ENCODE data around the gene MYT1.

The MYT1 gene

DNA sequence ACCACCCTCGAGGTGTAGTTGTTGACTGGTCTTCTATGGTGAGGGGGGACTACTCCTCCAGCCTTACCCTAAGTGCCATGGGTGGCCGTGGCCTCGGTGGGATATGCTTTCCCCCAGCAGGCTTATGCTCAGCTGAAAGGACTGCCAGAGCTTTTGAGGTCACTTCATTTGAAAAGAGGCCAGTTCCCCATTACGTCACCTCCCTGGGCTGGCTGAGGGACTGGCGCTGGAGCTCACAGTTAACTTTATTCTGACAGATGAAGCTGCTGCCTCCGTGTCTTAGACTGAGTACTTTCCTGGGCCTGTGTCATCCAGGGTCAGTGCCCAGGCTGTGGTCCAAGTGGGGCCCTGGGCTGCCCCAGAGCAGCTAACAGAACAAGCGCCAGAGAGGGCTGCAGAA is 48.5 kb downstream of the MYT1 start:
- DNase-seq (ENCODE audit: low read depth in 1 of 2, low spot score in 1 of 2), result no peak

DNA sequence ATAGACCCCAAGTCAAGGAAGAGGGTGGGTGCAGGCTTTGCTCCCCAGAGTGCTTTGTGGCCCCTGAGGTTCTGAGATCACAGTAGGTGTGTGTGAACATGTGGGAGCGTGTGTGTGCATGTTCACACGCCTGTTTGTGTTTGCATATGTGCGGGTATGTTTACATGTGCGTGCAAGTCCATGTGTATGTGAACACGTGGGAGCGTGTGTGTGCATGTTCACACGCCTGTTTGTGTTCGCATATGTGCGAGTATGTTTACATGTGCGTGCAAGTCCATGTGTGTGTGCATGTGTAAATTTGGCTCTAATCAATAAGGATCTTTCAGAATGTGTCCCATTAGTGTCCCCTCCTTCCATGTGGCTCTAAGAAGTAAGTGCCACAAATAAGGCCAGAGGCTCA is 49.9 kb downstream of the MYT1 start:
- DNase-seq (ENCODE audit: low read depth in 1 of 2, low spot score in 1 of 2), result no peak

DNA sequence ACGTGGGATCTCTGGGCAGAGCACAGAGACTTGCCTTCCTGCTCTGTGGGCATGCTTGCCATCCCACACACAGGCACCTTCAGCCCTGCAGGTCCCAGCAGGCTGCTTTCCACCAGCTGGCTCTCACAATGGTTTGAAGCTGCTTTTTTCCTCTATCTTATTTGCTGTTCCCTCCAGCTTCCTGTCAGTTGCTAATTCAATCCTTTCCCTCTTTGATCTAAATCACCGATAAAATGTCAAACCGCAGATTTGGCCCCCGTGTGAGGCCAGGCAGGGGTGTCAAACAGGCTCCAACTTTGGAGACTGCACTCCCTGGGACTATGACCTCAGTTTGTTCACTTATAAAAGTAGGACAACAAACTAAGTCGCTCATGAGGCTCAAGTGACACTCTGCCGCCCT is 50.7 kb downstream of the MYT1 start:
- DNase-seq (ENCODE audit: low read depth in 1 of 2, low spot score in 1 of 2), result no peak

DNA sequence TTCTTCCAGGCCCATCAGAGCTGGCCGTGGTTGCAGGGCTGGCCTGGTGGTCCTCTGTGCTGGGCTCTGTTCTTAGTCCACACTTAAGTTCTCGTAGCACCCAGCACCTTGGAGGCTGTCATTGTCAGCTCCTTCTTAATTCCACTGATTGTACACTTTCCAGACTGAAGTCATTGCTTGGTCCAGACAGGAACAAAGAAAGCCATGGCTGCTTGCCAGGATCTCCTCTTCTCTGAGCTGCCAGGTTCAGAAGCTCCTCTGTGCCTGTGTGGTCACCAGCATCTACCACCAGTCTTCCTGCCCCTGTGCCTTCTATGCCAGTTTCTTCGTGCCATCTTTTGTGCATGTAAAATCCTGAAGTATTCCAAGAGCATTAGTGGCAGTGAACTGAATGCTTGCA is 51.8 kb downstream of the MYT1 start:
- no peak for DNase-seq (ENCODE audit: low read depth in 1 of 2, low spot score in 1 of 2)

DNA sequence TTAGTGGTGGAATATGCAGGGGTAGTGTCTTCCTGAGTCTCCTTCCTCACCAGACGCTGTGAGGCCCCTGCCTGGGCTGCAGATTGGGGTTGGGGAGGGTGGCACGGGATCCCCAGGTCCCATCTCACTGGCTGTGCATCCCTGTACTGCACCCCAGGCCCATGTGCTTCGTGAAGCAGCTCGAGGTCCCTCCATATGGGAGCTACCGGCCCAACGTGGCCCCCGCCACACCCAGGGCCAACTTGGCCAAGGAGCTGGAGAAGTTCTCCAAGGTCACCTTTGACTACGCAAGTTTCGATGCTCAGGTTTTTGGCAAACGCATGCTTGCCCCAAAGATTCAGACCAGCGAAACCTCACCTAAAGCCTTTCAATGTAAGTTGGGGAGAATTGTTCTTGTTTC is 52.7 kb downstream of the MYT1 start:
- no peak for DNase-seq (ENCODE audit: low read depth in 1 of 2, low spot score in 1 of 2)

DNA sequence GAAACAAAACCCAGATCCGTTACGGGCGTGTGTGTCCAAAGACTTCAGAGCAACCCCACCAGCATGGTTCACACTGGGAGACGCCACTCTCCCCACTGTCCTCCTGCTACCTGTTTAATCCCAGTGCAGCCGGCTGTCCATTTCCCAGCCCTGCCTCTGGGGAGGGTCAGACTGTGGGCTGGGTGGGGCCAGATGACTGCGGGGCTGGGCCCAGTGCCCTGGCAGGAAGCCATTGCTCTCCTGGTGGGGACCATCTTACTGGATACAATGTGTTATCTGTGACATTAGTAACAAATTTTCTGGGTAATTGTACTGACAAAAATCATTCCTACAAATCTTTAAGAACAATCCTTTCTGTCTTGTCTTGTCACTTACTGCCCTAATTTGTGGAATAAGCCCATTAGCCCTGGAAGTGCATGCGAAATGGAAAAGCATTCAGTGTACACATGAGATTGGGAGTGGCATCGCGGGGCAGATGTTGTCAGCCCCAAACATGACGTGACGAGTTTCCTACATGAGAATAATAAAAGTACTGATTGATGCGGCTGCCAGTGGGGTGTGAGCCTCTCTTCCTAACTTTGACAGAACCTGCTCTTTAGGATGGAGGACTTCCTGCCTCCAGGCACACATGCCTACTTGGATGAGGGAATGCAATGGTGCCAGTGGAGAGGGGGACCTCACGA is 53.4 kb downstream of the MYT1 start:
- no peak for DNase-seq (ENCODE audit: low read depth in 1 of 2, low spot score in 1 of 2)

DNA sequence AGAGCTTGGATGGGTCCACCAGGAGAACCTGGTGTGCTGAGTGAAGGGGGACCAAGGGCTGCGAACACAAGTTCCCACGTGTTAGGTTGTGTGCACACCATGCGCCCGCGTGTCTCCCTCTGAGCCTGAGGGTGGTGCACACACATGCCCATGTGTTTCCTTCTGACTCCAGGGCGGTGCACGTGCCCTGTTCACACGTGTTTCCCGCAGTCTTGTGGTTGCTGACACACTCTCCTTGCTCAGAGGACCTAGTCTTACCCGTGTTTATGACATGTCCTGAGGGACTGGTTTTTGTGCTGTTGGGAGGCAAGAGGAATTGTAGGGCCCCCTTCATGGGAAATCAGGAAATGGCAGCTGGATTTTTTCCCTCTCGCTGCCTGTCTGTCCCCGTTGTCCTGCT is 55.0 kb downstream of the MYT1 start:
- no peak for DNase-seq (ENCODE audit: low read depth in 1 of 2, low spot score in 1 of 2)

DNA sequence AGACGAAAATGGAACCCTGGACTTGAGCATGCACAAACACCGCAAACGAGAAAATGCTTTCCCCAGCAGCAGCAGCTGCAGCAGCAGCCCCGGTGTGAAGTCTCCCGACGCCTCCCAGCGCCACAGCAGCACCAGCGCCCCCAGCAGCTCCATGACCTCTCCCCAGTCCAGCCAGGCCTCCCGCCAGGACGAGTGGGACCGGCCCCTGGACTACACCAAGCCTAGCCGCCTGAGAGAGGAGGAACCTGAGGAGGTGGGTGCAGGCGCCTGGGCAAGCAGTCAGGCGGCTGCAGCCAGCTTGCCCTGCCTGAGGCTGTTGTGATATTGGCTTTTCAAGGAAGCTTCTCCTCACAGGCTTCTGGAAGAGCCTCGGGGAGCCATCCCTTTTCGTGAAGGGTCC is 55.5 kb downstream of the MYT1 start:
- DNase-seq (ENCODE audit: low read depth in 1 of 2, low spot score in 1 of 2), result no peak

DNA sequence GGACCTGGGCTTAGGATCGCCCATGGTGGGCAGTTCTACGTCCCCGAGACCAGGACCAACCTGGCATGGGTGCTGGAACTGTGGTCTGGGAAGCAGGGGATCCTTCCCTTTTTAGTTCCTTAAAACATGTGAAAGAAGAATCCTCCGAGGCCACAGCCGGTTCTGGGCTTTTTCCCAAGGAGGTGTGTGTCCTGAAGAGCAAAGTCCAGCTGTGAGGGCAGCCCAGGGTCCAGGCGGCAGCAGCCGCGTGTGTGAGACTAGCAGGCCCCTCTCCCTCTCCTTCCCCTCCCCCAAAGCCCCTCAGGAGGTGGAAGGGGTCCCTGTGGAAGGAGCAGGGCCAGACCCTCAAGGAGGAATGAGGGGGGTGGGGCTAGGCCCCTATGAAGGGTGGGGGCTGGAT is 56.2 kb downstream of the MYT1 start:
- DNase-seq (ENCODE audit: low read depth in 1 of 2, low spot score in 1 of 2), result no peak

DNA sequence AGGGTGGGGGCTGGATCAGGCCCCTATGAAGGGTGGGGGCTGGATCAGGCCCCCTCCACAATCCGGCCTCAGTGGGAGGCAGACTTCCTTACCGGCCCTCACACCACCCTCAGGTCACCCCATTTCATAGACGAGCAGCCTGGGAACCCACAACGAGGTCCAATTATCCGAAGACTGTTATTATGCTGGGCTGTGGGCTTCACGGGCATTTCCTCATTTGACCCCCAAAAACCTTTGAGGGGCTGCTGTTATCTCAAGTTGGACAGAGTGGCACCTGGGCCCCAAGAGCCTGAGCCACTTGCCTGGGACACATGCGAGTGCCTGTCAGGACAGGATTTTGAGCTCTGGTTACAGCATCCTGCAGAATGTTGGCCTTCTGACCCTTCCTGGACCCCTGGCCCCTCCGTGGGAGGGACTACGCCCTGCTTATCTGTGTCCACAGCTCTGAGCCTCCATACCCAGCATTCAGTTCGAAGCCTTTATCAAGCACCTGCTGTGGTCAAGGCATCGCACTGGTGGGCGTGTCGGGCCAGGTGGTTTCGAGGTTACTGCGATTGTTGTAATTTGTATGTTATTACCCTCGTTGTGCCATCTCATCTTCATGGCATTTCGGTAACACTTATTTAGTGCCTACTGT is 56.8 kb downstream of the MYT1 start:
- no peak for DNase-seq (ENCODE audit: low read depth in 1 of 2, low spot score in 1 of 2)

DNA sequence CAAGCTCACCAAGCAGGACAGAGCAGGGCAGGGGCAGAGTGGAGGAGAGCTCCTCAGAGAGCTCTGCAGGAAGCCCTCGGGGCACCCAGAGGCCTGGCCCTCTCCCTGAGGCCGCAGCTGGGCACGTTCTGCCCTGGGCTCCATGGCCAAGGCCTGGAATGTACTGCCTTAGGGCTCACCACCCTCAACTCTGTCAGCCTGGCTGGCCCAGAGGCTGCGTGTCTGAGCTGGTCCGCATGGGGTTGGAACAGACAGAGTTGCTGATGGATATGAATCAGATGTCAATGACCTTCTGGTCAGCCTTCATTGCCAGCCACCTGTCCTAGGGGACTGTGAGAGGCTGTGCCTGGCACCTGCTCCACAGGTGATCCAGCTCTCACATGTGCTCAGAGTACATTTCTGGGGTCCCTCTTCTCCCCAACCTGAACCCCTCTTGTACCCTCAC is 58.1 kb downstream of the MYT1 start:
- no peak for DNase-seq (ENCODE audit: low read depth in 1 of 2, low spot score in 1 of 2)

DNA sequence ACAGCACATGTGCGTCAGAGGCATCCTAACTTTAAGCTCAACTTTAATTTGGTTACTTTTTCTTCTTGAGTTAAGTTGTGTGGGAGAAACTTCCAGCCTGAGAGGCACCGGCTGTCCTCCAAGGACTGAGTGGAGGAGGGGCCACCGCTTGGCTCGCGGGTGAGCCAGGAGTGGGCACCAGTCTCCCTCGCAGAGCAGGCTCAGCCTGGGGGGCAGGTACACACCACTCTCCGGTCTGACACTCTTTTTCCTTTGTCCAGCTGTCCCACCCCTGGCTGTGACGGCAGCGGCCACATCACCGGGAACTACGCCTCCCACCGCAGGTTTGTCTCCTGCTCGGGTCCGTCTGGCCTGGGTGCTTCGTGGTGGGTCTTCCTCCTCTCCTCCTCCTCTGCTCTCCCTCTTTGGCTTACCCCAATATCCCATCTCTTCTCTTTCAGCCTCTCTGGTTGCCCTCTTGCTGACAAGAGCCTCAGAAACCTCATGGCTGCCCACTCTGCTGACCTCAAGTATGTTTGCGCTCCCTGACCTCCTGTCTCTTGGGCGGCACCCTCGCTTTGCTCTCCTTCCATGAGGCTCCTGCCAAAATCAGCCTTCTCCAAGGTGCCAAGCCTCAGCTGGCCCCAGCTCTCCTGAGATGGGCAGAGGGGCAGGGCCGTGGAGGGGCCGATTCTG is 58.7 kb downstream of the MYT1 start:
- DNase-seq (ENCODE audit: low read depth in 1 of 2, low spot score in 1 of 2), result no peak

DNA sequence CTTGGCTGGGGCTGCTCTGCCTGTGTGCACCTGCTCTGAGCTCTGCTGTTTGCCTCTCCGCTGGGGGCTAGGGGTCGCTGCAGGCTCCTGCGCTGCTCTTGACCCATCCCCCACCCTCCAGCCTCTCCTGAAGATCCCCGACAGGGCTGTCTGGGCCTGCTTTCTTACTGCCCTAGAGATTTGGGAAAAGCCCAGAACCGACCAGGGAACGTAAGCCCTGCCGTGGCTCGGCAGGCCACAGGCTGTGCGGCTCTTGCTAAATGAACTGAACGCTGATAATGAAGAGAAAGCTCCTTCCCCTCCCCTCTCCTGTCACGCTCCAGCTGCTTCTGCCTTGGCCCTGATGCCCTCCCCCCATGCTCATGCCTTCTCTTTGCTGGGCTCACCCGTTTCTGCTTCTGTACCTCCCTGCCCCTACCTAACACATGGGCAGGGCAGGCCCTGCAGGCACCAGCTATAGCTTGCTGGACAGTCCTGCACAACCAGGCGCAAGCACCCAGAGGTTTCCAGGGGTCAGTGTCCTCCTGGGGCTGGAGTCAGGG is 59.3 kb downstream of the MYT1 start:
- no peak for DNase-seq (ENCODE audit: low read depth in 1 of 2, low spot score in 1 of 2)

DNA sequence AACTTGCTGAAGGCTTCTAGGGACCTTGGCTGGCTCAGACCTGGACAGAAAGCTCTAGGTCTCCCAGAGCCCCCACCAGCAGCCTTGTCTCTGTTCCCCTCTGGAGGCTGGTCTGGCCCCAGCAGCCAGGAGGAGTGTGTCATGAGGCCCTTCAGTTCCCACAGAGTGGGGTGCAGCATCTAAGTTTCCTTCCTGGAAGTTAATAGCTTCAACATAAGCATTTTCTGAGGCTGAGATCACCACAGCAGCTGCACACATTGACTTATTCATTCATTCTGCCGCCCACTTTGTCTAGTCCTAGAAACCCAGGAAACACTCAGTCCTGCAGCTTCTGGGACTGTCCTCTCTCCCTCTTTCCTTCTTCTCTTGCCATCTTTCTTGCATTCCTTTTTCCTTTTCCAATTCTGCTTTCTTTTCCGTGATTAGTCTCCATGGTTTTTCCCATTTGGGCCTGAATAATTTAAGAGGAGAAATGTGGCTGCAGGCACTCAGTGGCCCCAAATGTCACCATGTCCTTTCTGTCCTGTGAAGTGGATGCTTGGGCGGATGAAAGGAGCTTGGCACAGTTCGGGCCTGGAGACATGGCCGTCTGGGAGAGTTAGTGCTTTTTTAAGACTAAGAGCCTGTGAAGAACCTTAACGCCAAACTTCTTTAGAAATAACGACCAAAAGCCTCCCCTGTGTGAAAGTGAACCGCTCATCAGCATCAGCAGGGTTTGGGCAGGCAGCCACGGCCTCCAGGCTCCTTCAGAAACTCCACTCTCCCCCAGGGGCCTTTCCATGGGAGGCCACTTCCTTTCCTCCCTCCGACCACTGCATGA is 60.3 kb downstream of the MYT1 start:
- DNase-seq (ENCODE audit: low read depth in 1 of 2, low spot score in 1 of 2), result no peak

DNA sequence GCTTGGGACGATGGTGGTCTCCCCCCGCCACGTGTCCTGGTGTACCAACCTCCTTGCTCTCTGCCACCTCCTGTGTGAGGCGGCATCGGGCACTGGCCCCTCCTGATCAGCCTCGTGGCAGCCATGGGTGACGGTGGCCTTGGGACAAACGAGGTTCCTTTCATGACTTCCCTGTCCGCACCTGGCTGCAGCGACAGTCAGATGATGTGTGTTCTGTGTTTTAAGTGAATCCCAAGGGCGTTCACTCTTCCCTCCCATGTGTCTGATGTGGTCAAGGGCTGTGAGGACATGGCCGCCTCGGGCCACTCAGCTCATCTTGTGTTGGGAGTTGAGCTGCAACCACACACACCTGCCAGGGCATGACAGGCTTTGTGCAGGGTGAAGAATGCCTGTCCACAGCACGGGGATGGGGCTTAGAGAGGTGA is 60.9 kb downstream of the MYT1 start:
- no peak for DNase-seq (ENCODE audit: low read depth in 1 of 2, low spot score in 1 of 2)

DNA sequence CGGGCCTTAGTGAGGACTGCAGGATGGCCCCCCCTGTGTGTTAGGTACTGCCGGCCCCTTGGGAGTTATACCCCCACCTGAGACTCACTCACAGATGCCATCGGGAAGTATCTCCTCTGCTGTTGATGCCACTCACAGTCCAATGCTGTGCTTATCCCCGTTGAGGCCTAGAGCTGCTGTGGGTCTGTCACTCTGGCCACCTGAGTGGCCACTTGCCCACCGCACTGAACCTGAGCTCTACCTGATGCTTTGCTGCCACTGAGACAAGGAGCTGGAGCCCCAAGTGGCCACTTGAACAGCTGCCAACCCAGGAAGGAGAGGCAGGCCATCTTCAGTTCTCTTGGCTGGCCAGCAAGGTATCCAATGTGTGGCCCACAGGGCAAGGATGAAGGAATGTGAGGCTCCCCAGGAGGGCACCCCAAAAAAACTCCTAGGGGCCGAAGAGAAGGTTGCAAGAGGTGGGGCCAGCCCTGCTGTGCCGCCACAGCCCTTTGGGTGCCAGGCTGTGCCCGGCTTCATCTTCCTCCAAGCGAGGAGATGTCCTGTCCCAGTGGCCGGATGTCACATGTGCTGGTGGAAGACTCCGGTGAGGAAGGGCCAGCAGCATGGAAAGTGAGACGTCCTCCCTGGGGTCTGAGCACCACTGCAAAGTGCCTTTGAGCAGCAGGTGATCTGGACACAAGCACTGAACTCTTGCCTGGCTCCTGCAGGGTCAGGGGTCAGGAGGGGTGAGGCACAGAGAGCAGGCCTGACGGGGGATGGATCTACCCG is 61.8 kb downstream of the MYT1 start:
- DNase-seq (ENCODE audit: low read depth in 1 of 2, low spot score in 1 of 2), result no peak

DNA sequence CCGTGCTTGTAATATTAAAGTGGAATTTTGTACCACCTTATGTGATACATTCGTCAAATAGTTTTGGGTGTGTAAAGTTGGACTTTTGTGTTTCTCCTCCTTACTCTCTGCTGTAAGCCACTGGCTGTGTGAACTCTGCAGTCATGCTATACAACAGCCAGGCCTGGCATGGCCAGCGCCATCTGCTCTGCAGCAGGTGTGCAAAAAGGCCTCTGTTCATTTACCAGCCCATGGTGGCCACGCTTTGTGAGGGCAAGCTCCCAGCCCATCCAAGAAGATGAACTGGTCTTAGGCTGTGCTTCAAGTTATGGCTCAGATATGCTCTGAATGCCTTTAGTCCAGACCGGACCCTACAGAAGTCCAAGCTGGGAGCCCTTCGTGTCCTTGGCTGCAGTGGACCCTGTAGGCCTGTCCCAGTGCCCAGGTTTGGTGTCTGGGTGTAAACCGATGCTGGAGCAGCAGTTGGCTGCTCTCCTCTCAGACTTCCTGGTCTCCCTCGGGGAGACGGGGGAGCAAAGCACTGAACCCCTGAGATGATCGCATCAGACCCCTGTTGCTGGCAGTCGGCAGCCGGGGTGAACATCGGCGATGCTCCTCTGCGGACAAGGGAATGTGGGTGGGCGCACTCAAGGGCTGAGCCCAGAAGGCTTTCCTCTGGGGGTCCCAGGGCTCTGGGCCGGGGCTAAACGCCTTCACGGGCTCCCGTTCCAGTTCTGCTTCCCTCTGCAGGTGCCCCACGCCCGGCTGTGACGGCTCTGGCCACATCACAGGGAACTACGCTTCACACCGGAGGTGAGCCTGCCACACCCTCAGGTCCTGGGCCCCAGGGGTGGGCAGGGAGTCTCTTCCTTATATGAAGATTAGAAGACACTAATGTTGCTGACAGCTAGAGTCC is 62.7 kb downstream of the MYT1 start:
- peak in 1 of 2 donors; percentile 14 for DNase-seq (ENCODE audit: low read depth in 1 of 2, low spot score in 1 of 2)

DNA sequence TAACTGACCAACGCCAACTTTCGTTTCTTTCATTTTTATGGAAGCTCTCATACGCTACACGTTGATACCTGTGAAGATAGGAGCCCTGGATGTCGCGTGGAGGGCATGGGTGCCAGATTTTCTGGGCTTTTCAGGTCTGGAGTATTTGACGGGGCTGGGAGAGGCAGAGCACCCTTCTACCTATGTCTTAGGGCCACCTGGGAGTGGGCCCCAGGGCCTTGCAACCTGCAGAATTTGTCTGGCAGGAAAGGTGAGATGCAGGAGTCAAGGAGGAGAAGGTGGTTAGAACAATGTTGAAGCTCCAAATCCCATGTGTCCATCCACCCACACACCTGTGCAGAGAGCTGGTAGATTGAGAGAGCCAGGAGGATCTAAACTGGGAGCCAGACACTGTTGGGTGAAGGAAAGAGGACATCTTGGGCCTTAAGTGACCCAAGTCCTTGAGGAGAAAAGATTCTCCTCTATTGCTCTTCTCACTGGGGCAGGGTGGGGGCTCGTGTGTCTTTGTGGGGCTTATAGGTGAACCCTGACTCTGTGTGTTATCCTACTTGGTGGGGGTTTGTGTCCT is 63.9 kb downstream of the MYT1 start:
- DNase-seq (ENCODE audit: low read depth in 1 of 2, low spot score in 1 of 2), result no peak

DNA sequence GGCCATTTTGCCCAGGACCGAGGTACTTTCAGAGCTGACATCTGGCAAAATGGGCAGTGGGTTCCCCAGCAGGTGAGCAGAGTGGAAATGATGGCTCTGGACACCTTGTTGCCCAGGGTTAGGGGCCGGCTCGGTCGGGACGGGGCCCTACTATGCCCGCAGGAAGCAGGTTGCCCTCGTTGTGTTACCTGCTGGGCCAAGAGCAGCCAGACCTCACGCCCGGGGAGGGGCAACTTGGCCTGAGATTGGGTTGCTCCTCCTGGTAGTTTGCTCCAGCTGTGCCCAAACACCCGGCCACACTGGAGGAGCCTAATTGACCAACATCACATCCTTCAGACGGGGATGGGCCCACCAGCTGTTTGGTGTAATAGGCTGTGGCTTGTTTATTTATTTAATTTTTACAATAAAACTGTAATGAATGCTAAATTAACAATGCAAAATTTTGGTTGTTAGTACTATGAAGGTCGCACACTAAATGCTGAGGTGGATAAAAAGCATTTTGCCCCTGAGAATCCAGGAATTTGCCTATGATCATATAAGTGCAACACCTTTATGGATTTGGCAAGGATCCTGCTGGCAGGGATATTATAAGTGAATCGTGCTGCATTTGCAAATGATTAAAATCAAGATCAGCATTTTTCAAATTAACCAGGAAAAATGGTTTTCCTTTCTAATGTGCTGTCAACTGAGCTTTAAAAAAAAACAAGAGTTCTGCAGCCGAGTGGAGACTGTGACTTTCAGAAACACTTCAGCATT is 64.7 kb downstream of the MYT1 start:
- DNase-seq (ENCODE audit: low read depth in 1 of 2, low spot score in 1 of 2), result no peak
